Endothelial cell of umbilical vein (primary cell): Measurements from ENCODE around the gene HRK. TPM values are rescaled to one million over a fixed set of nuclear protein-coding genes. Genes with fewer than 3 reads are reported as not detected.

Experiments used
- BruUV-seq: library from RNA; stranded (reverse); fragments of 400-500 nt; replicated peaks from 2 replicates; lab custom pipeline; 2021; lab: Mats Ljungman, UMichigan
- CTCF ChIA-PET: fragments of 300-600, 350-600 bp; sonication (Branson Sonifier 250); formaldehyde crosslinking; loops from one replicate; lab custom pipeline; 2021; ENCODE audit warnings: antibody characterized with exemption, inconsistent platforms; lab: Charles Lee
- POLR2A ChIA-PET: fragments of 300-600, 350-600 bp; sonication (Branson Sonifier 250); formaldehyde crosslinking; loops from one replicate; lab custom pipeline; 2021; ENCODE audit warnings: antibody characterized with exemption, inconsistent platforms; lab: Charles Lee
- DNase-seq: peaks from one replicate; pipeline ENCODE4 v3.0.0-alpha.2; 2011; ENCODE audit warnings: low read depth, low spot score
- FAIRE-seq: peaks from 2 replicates; lab custom pipeline; 2011; peaks lifted over from hg19 to GRCh38; lab: Jason Lieb, UNC
- H2AFZ ChIP-seq: 2 replicates; pipeline ENCODE4 v1.6.0; 2012; ENCODE audit warnings: low read depth, low read length, control low read depth, inconsistent platforms
- H3K27ac ChIP-seq: 2 replicates; pipeline ENCODE4 v1.5.1; 2011; ENCODE audit warnings: low read depth, mild to moderate bottlenecking, control low read depth, low read length, moderate library complexity; ENCODE audit not compliant: insufficient read depth
- H3K27me3 ChIP-seq, 2 experiments: 2 replicates each; pipeline versions ENCODE4 v1.6.0 to v1.6.1; 2011; ENCODE audit warnings: low read length in 2 of 2, mixed read lengths in 1 of 2; ENCODE audit not compliant: control insufficient read depth in 2 of 2, insufficient read depth in 2 of 2
- H3K36me3 ChIP-seq, 2 experiments: 2 replicates in 1 of 2; 3 replicates in 1 of 2; pipeline ENCODE4 v1.5.1; 2011; ENCODE audit warnings: low read length in 2 of 2, mild to moderate bottlenecking in 1 of 2, moderate library complexity in 1 of 2; ENCODE audit not compliant: control insufficient read depth in 2 of 2, insufficient read depth in 2 of 2; ENCODE audit errors: extremely low read depth in 1 of 2
- H3K4me1 ChIP-seq: 3 replicates; pipeline ENCODE4 v1.5.1; 2011; ENCODE audit warnings: mild to moderate bottlenecking, low read length; ENCODE audit not compliant: control insufficient read depth, insufficient read depth; ENCODE audit errors: extremely low read depth
- H3K4me2 ChIP-seq: 2 replicates; pipeline ENCODE4 v1.6.1; 2011; ENCODE audit warnings: low read length, control low read depth, mixed read lengths; ENCODE audit not compliant: insufficient read depth
- H3K4me3 ChIP-seq, 3 experiments: fragments of 200-600 bp in 1 of 3; sonication (generic), shearing (Covaris generic) in 1 of 3; replicated peaks in 1 of 3; 2 replicates each; pipeline ENCODE4 v1.5.1; 2011 to 2016; ENCODE audit warnings: control low read depth in 3 of 3, low read length in 3 of 3, mild to moderate bottlenecking in 2 of 3, inconsistent platforms in 1 of 3, low read depth in 1 of 3, moderate library complexity in 1 of 3; ENCODE audit not compliant: insufficient read depth in 1 of 3
- H3K79me2 ChIP-seq: 2 replicates; pipeline ENCODE4 v1.6.0; 2012; ENCODE audit warnings: low read length, inconsistent platforms; ENCODE audit not compliant: control insufficient read depth, insufficient read depth
- H3K9ac ChIP-seq: replicated peaks from 2 replicates; pipeline ENCODE3; 2011; ENCODE audit warnings: low read length, control low read depth; ENCODE audit not compliant: insufficient read depth; ENCODE audit errors: extremely low read depth
- H3K9me1 ChIP-seq: replicated peaks from 3 replicates; pipeline ENCODE4 v1.6.0; 2011; ENCODE audit warnings: mild to moderate bottlenecking, low read length; ENCODE audit not compliant: control insufficient read depth, insufficient read depth; ENCODE audit errors: extremely low read depth
- H3K9me3 ChIP-seq: replicated peaks from 2 replicates; pipeline ENCODE4 v1.5.1; 2012; ENCODE audit warnings: low read length, inconsistent platforms; ENCODE audit not compliant: control insufficient read depth, insufficient read depth
- H4K20me1 ChIP-seq: replicated peaks from 2 replicates; pipeline ENCODE3; 2011; ENCODE audit warnings: mild to moderate bottlenecking, low read length; ENCODE audit not compliant: control insufficient read depth, insufficient read depth; ENCODE audit errors: extremely low read depth
- FOS ChIP-seq: IDR thresholded peaks from 2 replicates; pipeline ENCODE4 v1.6.1; 2011; ENCODE audit warnings: mild to moderate bottlenecking, low read length, moderate library complexity, borderline replicate concordance; ENCODE audit not compliant: insufficient read depth
- GATA2 ChIP-seq: IDR thresholded peaks from 2 replicates; pipeline ENCODE4 v1.7.0; 2011; ENCODE audit warnings: low read depth, mild to moderate bottlenecking, moderate library complexity, mixed read lengths, low read length; ENCODE audit not compliant: insufficient read length, insufficient read depth
- JUN ChIP-seq: IDR thresholded peaks from 2 replicates; pipeline ENCODE4 v1.6.1; 2011; ENCODE audit warnings: borderline replicate concordance, low read depth; ENCODE audit not compliant: insufficient read length, insufficient read depth
- MAX ChIP-seq: IDR thresholded peaks from 2 replicates; pipeline ENCODE4 v1.6.1; 2011; ENCODE audit not compliant: insufficient read depth, insufficient read length
- MYC ChIP-seq: IDR thresholded peaks from one replicate; pipeline ENCODE4 v1.6.1; 2011; ENCODE audit warnings: mild to moderate bottlenecking, low read depth, low read length
- POLR2A ChIP-seq: IDR thresholded peaks from 2 replicates; pipeline ENCODE4 v1.6.1; 2012; ENCODE audit warnings: low read depth, mild to moderate bottlenecking, control low read depth, low read length
- POLR2AphosphoS5 ChIP-seq: IDR thresholded peaks from 2 replicates; pipeline ENCODE4 v1.6.1; 2012; ENCODE audit warnings: low read depth, mild to moderate bottlenecking, control low read depth, low read length, moderate library complexity; ENCODE audit not compliant: insufficient read depth
- dilution Hi-C: fragments of 300-500 bp; cut with MboI; formaldehyde crosslinking; loops from one replicate; pipeline ENCODE4 v1.15.0; 2019; ENCODE audit warnings: low sequenced_read_pairs; ENCODE audit not compliant: extremely low pct_ligation_motif_present
- intact Hi-C: fragments of 100-400 bp; cut with micrococcal nuclease; formaldehyde crosslinking; loops from one replicate; pipeline ENCODE4 v1.10.0; 2022
- polyA plus RNA-seq, 4 experiments: library from polyadenylated mRNA; depleted of rRNA in 3 of 4; stranded (reverse) in 3 of 4; unstranded in 1 of 4; fragments of >200 nt; gene quantifications; 2 replicates each; pipeline versions ENCODE4 v1.2.1 to v1.2.3, GENCODE V29; 2011 to 2012; ENCODE audit warnings: missing spikeins in 1 of 4
- total RNA-seq: library from RNA; stranded (reverse); gene quantifications from 2 replicates; pipeline ENCODE4 v1.2.3, GENCODE V29; 2021

HRK gene
- total and polyA plus RNA-seq, 2 donors (not counting 3 experiments of a cell fraction or from before 2014, with no cell fraction given) = not detected

- no peak for TF ChIP-seq GATA2
- no peak for TF ChIP-seq POLR2A
- TF ChIP-seq JUN = no peak
- no peak for TF ChIP-seq MYC
- TF ChIP-seq MAX = no peak
- no peaks in the 10 kb centered on the region for H3K36me3 ChIP-seq
- H3K79me2 ChIP-seq = no peaks in the 10 kb centered on the region
- no peak overlapping the region for H3K27ac ChIP-seq
- intact Hi-C loops = no loop called here
- H3K9ac ChIP-seq = no peak overlapping the region
- no peak overlapping the region for H2AFZ ChIP-seq
- dilution Hi-C loops = no loop called here
- DNase-seq (no peak), FAIRE-seq (no peak)
- BruUV-seq = no TSS peak
- no peaks in the 10 kb centered on the region for H3K4me1 ChIP-seq
- no peak overlapping the region for H3K4me3 ChIP-seq
- H3K4me2 ChIP-seq = no peak overlapping the region
- POLR2A ChIA-PET = no interaction called here
- H3K27me3 ChIP-seq = peaks cover 0 to 4% of the 10 kb centered on the region in 2 experiments
- H3K9me1 ChIP-seq = no peaks in the 10 kb centered on the region
- H4K20me1 ChIP-seq = no peaks in the 10 kb centered on the region
- H3K9me3 ChIP-seq = no peaks in the 10 kb centered on the region
- CTCF ChIA-PET = no interaction called here
These were observed 13.7 kb upstream of the HRK start for GRCh38 chr12:116894913-116895312.

- Histone ChIP-seq H3K4me2 (no peak overlapping the region), H3K36me3 (no peaks in the 10 kb centered on the region), H2AFZ (no peak overlapping the region), H3K27ac (no peak overlapping the region), H3K4me3 (no peak overlapping the region), H3K9ac (no peak overlapping the region), H4K20me1 (no peaks in the 10 kb centered on the region), H3K4me1 (no peaks in the 10 kb centered on the region), H3K27me3 (no peaks in the 10 kb centered on the region), H3K79me2 (no peaks in the 10 kb centered on the region), H3K9me1 (no peaks in the 10 kb centered on the region), H3K9me3 (no peaks in the 10 kb centered on the region)
- CTCF ChIA-PET = interaction anchor here (0.7 to 1.1 kb wide), 2 partner anchors 10 to 18 kb away, joined by 3 to 4 read pairs; partner anchors contain the start of gene FBXW8
- FAIRE-seq = no peak
- intact Hi-C loops (no loop called here), dilution Hi-C loops (no loop called here)
- no peak for DNase-seq
- TF ChIP-seq MYC (no peak), POLR2AphosphoS5 (no peak), POLR2A (no peak), GATA2 (no peak), FOS (no peak), MAX (no peak)
- no TSS peak for BruUV-seq
- POLR2A ChIA-PET = no interaction called here
These were observed 11.3 kb upstream of the HRK start for GRCh38 chr12:116892349-116893140.
